Natural killer cell (primary cell): Measurements from ENCODE around the gene NFIA. TPM values are rescaled to one million over a fixed set of nuclear protein-coding genes. Genes with fewer than 3 reads are reported as not detected.

ENCODE experiments used
- ATAC-seq, 3 donors: fragments of 150-1000 bp in 2 of 3; fragments of 200-7000 bp in 1 of 3; cut with Tn5 transposase; 1 replicate in 1 of 3; 2 replicates in 2 of 3; pipeline ENCODE4 v1.10.0; 2021; ENCODE audit warnings: mild to moderate bottlenecking in 2 of 3, moderate library complexity in 2 of 3
- DNase-seq, 2 donors: peaks; one replicate each; pipeline versions ENCODE4 v3.0.0 to v3.0.0-alpha.2; 2013 to 2021; ENCODE audit warnings: mixed read lengths in 1 of 2
- H3K27ac ChIP-seq: one replicate; pipeline ENCODE4 v1.5.1; 2013; ENCODE audit warnings: mild to moderate bottlenecking, low read length
- H3K27me3 ChIP-seq: one replicate; pipeline ENCODE4 v1.6.1; 2013; ENCODE audit warnings: low read length; ENCODE audit not compliant: control insufficient read depth, insufficient read depth
- H3K36me3 ChIP-seq: one replicate; pipeline ENCODE4 v1.6.1; 2013; ENCODE audit warnings: low read length; ENCODE audit not compliant: control insufficient read depth, insufficient read depth
- H3K4me1 ChIP-seq: one replicate; pipeline ENCODE4 v1.6.1; 2013; ENCODE audit warnings: low read length; ENCODE audit not compliant: control insufficient read depth, insufficient read depth
- H3K4me3 ChIP-seq: one replicate; pipeline ENCODE4 v1.5.1; 2013; ENCODE audit warnings: low read length
- H3K9me3 ChIP-seq: one replicate; pipeline ENCODE4 v1.6.1; 2013; ENCODE audit warnings: low read length; ENCODE audit not compliant: control insufficient read depth, insufficient read depth
- H3K27ac Mint-ChIP-seq, 2 donors: one replicate each; pipeline ENCODE4 v1.8.0; 2022; ENCODE audit warnings: mild to moderate bottlenecking in 2 of 2, mixed read lengths in 2 of 2, moderate library complexity in 1 of 2
- H3K27me3 Mint-ChIP-seq, 2 donors: one replicate each; pipeline ENCODE4 v1.8.0; 2022; ENCODE audit warnings: low read depth in 2 of 2, mixed read lengths in 2 of 2
- H3K36me3 Mint-ChIP-seq: one replicate; pipeline ENCODE4 v1.8.0; 2022; ENCODE audit warnings: mixed read lengths
- H3K4me1 Mint-ChIP-seq, 2 donors: one replicate each; pipeline ENCODE4 v1.8.0; 2022; ENCODE audit warnings: mixed read lengths in 2 of 2
- H3K4me3 Mint-ChIP-seq: one replicate; pipeline ENCODE4 v1.8.0; 2022; ENCODE audit warnings: mild to moderate bottlenecking, moderate library complexity, mixed read lengths
- H3K9me3 Mint-ChIP-seq, 2 donors: one replicate each; pipeline ENCODE4 v1.8.0; 2022; ENCODE audit warnings: mixed read lengths in 2 of 2
- WGBS: methylation state at CpG from one replicate; pipeline ENCODE4 v1.1.7; 2013; ENCODE audit warnings: missing lambda C conversion rate; ENCODE audit not compliant: insufficient coverage; 5-methylcytosine and 5-hydroxymethylcytosine counted together
- intact Hi-C: fragments of 100-400 bp; cut with micrococcal nuclease; formaldehyde crosslinking; loops from one replicate; pipeline ENCODE4 v1.14.2; 2022
- total RNA-seq, 4 donors: library from RNA; stranded (reverse); fragments of 120-200 nt in 1 of 4; gene quantifications; one replicate each; pipeline versions ENCODE4 v1.2.3 to v1.2.4, GENCODE V29; 2013 to 2022
- TF ChIP-seq, protein P1 (sequence below): fragments of 200-600 bp; IDR thresholded peaks from one replicate; pipeline ENCODE4 v1.8.0; 2022; ENCODE audit warnings: antibody characterized with exemption

NFIA gene
- total RNA-seq, 3 donors from 2014 or later (not counting 1 experiment from before 2014, with no cell fraction given) = 3.5 to 6.5 (median 3.6) TPM

DNA sequence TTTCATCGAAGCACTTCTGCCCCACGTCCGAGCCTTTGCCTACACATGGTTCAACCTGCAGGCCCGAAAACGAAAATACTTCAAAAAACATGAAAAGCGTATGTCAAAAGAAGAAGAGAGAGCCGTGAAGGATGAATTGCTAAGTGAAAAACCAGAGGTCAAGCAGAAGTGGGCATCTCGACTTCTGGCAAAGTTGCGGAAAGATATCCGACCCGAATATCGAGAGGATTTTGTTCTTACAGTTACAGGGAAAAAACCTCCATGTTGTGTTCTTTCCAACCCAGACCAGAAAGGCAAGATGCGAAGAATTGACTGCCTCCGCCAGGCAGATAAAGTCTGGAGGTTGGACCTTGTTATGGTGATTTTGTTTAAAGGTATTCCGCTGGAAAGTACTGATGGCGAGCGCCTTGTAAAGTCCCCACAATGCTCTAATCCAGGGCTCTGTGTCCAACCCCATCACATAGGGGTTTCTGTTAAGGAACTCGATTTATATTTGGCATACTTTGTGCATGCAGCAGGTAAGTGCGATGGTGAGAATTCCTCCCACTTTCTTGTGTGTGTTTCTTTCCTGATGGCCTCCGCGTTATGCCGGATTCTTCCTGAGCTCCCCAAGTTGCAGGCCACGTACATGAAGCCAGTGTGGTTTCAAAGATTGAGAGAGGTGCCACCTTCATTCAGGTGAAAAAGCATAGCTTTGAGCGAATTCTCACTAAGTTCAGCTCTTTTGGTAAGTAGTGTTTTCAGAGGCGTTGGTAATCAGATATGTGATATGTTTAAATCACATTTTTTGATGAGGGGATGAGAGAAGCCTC is 6.0 kb downstream of the NFIA start:
- Histone ChIP-seq H3K36me3 (no peaks in the 10 kb centered on the region), H3K4me1 (peaks cover 3% of the 10 kb centered on the region), H3K27ac (no peak overlapping the region), H3K27me3 (peaks cover 9% of the 10 kb centered on the region), H3K4me3 (no peak overlapping the region), H3K9me3 (no peaks in the 10 kb centered on the region)
- ATAC-seq = no peak
- peaks cover 6% of the 10 kb centered on the region in 2 donors for H3K4me1 Mint-ChIP-seq
- DNase-seq = no peak
- TF ChIP-seq, protein P1, sequence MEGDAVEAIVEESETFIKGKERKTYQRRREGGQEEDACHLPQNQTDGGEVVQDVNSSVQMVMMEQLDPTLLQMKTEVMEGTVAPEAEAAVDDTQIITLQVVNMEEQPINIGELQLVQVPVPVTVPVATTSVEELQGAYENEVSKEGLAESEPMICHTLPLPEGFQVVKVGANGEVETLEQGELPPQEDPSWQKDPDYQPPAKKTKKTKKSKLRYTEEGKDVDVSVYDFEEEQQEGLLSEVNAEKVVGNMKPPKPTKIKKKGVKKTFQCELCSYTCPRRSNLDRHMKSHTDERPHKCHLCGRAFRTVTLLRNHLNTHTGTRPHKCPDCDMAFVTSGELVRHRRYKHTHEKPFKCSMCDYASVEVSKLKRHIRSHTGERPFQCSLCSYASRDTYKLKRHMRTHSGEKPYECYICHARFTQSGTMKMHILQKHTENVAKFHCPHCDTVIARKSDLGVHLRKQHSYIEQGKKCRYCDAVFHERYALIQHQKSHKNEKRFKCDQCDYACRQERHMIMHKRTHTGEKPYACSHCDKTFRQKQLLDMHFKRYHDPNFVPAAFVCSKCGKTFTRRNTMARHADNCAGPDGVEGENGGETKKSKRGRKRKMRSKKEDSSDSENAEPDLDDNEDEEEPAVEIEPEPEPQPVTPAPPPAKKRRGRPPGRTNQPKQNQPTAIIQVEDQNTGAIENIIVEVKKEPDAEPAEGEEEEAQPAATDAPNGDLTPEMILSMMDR = no peak
- no peak overlapping the region for H3K27ac Mint-ChIP-seq
- WGBS = 96% methylated on average over 25 of the region's 25 CpGs
- H3K27me3 Mint-ChIP-seq = peaks cover 18 to 52% of the 10 kb centered on the region in 2 donors
- H3K9me3 Mint-ChIP-seq = no peaks in the 10 kb centered on the region
- no peak overlapping the region for H3K4me3 Mint-ChIP-seq
- H3K36me3 Mint-ChIP-seq = peaks cover 12% of the 10 kb centered on the region
- intact Hi-C loops = no loop called here

DNA sequence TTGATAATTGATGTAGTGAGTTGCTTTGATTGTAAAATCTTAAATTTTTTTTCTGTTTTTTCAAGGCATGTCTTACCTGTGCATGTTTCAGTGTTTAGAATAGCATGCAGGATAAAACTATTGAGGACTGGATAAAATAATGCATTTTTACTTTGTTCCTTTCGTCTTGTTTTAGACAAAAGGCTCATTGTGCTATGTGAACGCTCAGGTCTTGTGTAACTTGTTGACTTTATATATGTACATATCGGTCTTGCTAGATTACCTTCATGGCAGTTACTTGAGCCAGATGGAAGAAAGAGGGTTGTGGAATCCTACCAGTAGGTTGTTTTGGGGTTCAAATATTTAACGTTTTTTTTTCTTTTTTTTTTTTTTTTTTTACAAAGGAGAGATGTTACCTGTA is 7.0 kb downstream of the NFIA start:
- H3K4me1 ChIP-seq = no peaks in the 10 kb centered on the region
- Mint-ChIP-seq H3K9me3 (no peaks in the 10 kb centered on the region), H3K36me3 (peaks cover 12% of the 10 kb centered on the region), H3K27ac (no peak overlapping the region), H3K4me1 (peaks cover 0 to under 1% of the 10 kb centered on the region in 2 donors), H3K4me3 (no peak overlapping the region), H3K27me3 (peaks cover 16 to 53% of the 10 kb centered on the region in 2 donors)
- TF ChIP-seq, protein P1 = no peak
- intact Hi-C loops = no loop called here
- no peak overlapping the region for H3K4me3 ChIP-seq
- H3K36me3 ChIP-seq = no peaks in the 10 kb centered on the region
- no peak overlapping the region for H3K27ac ChIP-seq
- no peak for DNase-seq
- H3K27me3 ChIP-seq = peaks cover 4% of the 10 kb centered on the region
- no peaks in the 10 kb centered on the region for H3K9me3 ChIP-seq
- no peak for ATAC-seq
- WGBS = 92% methylated on average over 3 of the region's 4 CpGs

DNA sequence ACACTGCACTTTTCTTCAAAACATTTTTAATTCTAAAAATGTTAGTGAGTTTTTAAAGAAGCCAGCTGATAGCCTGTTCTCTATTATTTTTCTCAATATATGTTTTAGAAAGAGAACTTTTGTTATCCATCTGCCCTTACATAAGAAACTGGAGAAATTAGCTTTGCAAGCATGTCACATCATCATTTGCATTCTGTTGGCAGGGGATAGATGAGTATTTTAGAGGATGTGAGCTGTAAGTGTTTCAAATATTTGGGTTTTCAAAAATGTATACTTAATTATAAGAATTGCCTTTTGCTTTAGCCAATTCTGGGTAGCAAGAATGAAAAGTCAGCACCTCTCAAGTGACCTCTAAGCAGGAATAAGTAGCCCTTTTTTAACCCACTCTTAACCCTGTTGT is 7.4 kb downstream of the NFIA start:
- H3K27me3 ChIP-seq = peaks cover under 1% of the 10 kb centered on the region
- H3K4me3 ChIP-seq = no peak overlapping the region
- no peaks in the 10 kb centered on the region for H3K4me1 ChIP-seq
- TF ChIP-seq, protein P1 = no peak
- no peaks in the 10 kb centered on the region for H3K36me3 ChIP-seq
- Mint-ChIP-seq H3K27ac (no peak overlapping the region), H3K4me3 (no peak overlapping the region), H3K27me3 (peaks cover 17 to 53% of the 10 kb centered on the region in 2 donors), H3K4me1 (no peaks in the 10 kb centered on the region), H3K36me3 (peaks cover 12% of the 10 kb centered on the region), H3K9me3 (no peaks in the 10 kb centered on the region)
- H3K27ac ChIP-seq = no peak overlapping the region
- no peaks in the 10 kb centered on the region for H3K9me3 ChIP-seq
- intact Hi-C loops = no loop called here
- DNase-seq (no peak), ATAC-seq (no peak)
